ENCODE measurements around the gene ANTKMT.
A peak's percentile ranks its signal among the peaks of the same experiment; 100 is the strongest.
"Not testable (repeated sequence)": the region's sequence is repeated elsewhere in the genome, so short reads cannot be mapped to it uniquely, and the experiment has no call there.

Gene ANTKMT

DNA sequence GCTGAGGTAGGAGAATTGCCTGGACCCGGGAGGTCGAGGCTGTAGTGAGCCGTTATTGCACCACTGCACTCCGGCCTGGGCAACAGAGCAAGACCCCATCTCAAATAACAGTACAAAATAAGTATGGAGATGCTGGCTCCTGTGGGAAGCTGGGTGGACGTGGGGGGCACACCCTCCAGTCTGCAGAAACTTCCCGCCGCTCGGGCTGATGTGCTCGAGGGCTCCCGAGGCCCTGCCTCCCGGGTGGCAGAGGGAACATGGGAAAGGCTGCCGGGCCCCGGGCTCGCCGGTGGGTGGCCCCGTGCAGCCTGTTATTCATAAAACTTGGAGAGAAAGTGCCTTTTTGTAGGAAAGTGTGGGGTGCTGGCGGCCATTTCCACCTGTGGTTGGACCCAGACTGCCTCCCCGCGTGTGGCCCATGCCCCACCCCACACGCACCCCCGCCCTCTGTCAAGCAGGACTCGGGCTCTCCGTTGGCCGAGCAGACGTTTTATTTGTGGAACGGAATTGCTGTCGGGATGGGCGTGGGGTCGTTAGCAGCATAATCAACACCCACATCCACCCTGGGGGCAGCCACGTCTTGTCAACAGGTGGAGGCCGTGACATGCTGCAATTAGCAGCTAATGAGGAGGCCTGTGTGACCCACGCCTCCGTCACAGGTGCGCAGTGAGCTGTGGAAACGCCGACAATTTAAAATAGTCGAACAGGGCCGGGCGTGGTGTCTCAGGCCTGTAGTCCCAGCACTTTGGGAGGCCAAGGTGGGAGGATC, 27.2 kb downstream of the ANTKMT start:
- DNase-seq (ENCODE audit: low read depth): no peak
- Histone ChIP-seq H3K36me3 (ENCODE audit: control insufficient read depth, insufficient read depth, low read length, severe bottlenecking) (no peaks in the 10 kb centered on the region), H3K4me1 (ENCODE audit: control insufficient read depth, insufficient read depth, low read length) (peaks cover 26% of the 10 kb centered on the region), H3K4me3 (ENCODE audit: low read length) (no peak overlapping the region), H3K9me3 (ENCODE audit: control insufficient read depth, low read length) (no peaks in the 10 kb centered on the region), H3K27me3 (replicated peaks; ENCODE audit: control insufficient read depth, insufficient read depth, low read length) (peaks cover 20% of the 10 kb centered on the region), H3K9ac (ENCODE audit: low read length) (no peak overlapping the region)

DNA sequence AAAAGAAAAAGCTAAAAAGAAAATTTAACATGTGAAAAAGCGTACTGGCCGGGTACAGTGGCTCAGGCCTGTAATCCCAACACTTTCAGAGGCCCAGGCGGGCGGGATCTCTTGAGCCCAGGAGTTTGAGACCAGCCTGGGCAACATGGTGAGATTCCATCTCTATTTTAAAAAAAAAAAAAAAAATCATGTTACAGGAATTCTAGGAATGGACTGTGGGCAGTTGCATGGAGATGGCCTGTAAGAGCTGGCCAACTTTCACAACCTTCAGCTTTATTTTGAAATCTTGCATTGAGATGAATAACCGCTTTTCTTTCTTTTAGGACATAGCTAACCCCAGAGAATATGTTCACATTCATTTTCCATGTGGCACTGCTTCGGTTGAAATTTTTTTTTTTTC, 28.1 kb downstream of the ANTKMT start:
- Histone ChIP-seq H3K9me3 (ENCODE audit: control insufficient read depth, low read length) (no peaks in the 10 kb centered on the region), H3K4me3 (ENCODE audit: low read length) (no peak overlapping the region), H3K9ac (ENCODE audit: low read length) (no peak overlapping the region), H3K4me1 (ENCODE audit: control insufficient read depth, insufficient read depth, low read length) (peaks cover 26% of the 10 kb centered on the region), H3K27me3 (replicated peaks; ENCODE audit: control insufficient read depth, insufficient read depth, low read length) (peaks cover 24% of the 10 kb centered on the region), H3K36me3 (ENCODE audit: control insufficient read depth, insufficient read depth, low read length, severe bottlenecking) (no peaks in the 10 kb centered on the region)
- peak; percentile 96 for DNase-seq (ENCODE audit: low read depth)

DNA sequence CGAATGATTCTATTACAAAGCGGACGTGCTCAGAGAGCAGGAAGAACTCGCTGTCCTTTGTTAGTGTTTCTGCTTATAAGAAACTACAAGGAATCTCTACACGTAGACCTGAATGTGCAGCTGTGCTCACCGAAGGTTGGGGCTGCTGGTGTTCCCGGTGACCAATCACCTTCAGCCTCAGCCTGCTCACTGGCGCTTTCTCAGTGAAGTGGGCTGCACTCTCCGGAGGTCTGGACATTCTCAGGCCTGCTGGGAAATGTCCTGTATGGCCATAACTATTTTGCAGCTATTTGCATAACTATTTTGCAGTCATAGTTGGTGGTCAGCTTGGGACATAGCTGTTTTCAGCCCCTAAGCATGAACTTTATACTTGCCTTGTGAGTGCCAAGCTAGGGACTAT, 29.5 kb downstream of the ANTKMT start:
- DNase-seq (ENCODE audit: low read depth): no peak
- Histone ChIP-seq H3K9ac (ENCODE audit: low read length) (no peak overlapping the region), H3K36me3 (ENCODE audit: control insufficient read depth, insufficient read depth, low read length, severe bottlenecking) (no peaks in the 10 kb centered on the region), H3K9me3 (ENCODE audit: control insufficient read depth, low read length) (no peaks in the 10 kb centered on the region), H3K27me3 (replicated peaks; ENCODE audit: control insufficient read depth, insufficient read depth, low read length) (peaks cover 27% of the 10 kb centered on the region), H3K4me1 (ENCODE audit: control insufficient read depth, insufficient read depth, low read length) (peaks cover 26% of the 10 kb centered on the region), H3K4me3 (ENCODE audit: low read length) (no peak overlapping the region)

DNA sequence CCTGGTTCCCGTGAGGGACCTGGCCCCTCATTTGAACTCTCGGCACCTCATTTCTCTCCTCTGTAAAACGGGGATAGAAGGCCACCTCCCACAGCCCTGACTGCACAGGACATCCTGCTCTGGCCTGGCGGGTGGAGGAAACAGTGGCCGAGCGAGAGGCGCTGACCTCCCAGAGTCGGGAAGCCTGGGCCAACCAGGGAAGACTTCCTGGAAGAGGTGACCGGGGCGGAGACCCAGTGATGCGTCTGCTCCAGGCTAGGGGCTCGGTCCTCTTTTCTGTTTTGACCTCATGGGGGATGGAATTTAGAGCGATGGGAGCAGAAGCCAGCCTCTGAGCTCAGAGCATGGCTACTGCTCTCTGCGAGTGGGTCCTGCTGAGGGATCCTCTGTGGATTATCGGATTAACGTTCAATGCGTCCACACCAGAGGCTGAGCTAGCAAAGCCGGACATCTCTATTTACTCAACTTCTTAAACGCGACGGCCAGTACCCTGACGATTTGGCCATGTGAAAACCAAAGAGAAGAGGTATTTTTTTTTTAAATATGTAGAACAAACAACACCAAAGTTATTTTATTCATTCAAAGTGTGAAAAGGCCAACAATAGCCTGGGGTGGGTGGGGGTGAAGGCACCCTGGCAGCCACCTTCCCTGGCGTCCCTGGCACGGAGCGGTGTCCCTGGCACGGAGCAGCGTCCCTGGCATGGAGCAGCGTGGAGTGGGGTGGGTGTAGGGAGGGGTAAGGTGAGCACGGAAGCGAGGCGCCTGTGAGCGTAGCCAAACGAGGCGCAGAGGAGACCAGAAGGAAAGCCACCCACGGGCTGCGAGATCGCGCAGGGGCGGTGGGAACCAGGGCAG, 30.4 kb downstream of the ANTKMT start:
- DNase-seq (ENCODE audit: low read depth): no peak
- Histone ChIP-seq H3K36me3 (ENCODE audit: control insufficient read depth, insufficient read depth, low read length, severe bottlenecking) (no peaks in the 10 kb centered on the region), H3K27me3 (replicated peaks; ENCODE audit: control insufficient read depth, insufficient read depth, low read length) (peaks cover 32% of the 10 kb centered on the region), H3K9ac (ENCODE audit: low read length) (no peak overlapping the region), H3K9me3 (ENCODE audit: control insufficient read depth, low read length) (peaks cover 2% of the 10 kb centered on the region), H3K4me1 (ENCODE audit: control insufficient read depth, insufficient read depth, low read length) (peaks cover 26% of the 10 kb centered on the region), H3K4me3 (ENCODE audit: low read length) (no peak overlapping the region)

DNA sequence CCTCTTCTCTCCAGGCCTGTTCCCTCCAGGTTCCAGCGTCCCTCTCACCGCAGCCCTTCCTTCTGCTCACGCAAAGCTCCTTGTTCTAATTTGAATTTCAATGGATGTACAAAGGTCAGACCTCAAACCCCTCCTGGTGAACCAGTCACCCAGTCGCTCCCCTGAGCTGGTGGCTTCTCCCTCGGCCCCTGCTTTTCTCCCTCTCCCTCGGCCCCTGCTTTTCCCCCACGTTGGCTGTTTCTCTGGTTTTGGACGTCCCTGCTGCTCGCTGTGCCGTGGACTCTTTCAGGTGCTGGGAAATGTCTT, 31.0 kb downstream of the ANTKMT start:
- Histone ChIP-seq H3K9ac (ENCODE audit: low read length) (peak overlapping the region; percentile 1), H3K27me3 (replicated peaks; ENCODE audit: control insufficient read depth, insufficient read depth, low read length) (peaks cover 32% of the 10 kb centered on the region)
- DNase-seq (ENCODE audit: low read depth): no peak

DNA sequence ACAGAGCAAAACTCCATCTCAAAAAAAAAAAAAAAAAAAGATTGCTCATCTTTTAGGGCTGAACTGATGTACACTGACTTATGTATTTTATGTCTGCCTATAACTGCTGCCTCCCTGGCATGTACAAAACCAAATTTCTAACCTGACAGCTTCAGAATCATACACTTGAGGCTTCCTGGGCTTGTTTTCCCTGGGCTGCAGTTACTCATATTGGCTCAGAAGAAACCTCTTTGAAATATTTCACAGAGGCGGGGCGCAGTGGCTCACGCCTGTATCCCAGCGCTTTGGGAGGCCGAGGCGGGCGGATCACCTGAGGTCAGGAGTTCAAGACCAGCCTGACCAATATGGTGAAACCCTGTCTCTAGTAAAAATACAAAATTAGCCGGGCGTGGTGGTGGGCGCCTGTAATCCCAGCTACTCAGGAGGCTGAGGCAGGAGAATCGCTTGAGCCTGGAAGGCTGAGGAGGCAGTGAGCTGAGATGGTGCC, 33.2 kb downstream of the ANTKMT start:
- H3K4me1 ChIP-seq (ENCODE audit: control insufficient read depth, insufficient read depth, low read length): peaks cover 21% of the 10 kb centered on the region
- H3K36me3 ChIP-seq (ENCODE audit: control insufficient read depth, insufficient read depth, low read length, severe bottlenecking); DNase-seq (ENCODE audit: low read depth); H3K9me3 ChIP-seq (ENCODE audit: control insufficient read depth, low read length); H3K4me3 ChIP-seq (ENCODE audit: low read length); H3K9ac ChIP-seq (ENCODE audit: low read length): not testable (repeated sequence)
- peaks cover 32% of the 10 kb centered on the region for H3K27me3 ChIP-seq (replicated peaks; ENCODE audit: control insufficient read depth, insufficient read depth, low read length)

More for the DNA sequence above, 31.0 kb downstream of the ANTKMT start:
- Histone ChIP-seq H3K4me1 (ENCODE audit: control insufficient read depth, insufficient read depth, low read length) (peaks cover 26% of the 10 kb centered on the region), H3K4me3 (ENCODE audit: low read length) (no peak overlapping the region), H3K36me3 (ENCODE audit: control insufficient read depth, insufficient read depth, low read length, severe bottlenecking) (no peaks in the 10 kb centered on the region), H3K9me3 (ENCODE audit: control insufficient read depth, low read length) (peaks cover 6% of the 10 kb centered on the region)

DNA sequence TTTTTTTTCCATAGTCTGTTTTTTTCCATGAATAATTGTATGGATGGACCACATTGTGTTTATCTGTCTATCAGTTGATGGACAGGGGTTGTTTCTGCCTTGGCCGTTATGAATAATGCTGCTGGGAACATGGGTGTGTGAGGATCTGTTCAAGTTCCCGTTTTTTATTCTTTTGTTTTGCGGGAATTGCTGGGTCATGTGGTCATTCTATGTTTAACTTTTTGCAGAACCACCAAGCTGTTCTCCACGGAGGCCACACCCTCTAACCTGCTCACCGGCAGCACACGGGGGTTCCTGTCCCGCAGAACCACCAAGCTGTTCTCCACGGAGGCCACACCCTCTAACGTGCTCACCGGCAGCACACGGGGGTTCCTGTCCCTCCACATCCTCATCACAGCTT, 33.7 kb downstream of the ANTKMT start:
- Histone ChIP-seq H3K4me3 (ENCODE audit: low read length) (no peak overlapping the region), H3K27me3 (replicated peaks; ENCODE audit: control insufficient read depth, insufficient read depth, low read length) (peaks cover 34% of the 10 kb centered on the region), H3K36me3 (ENCODE audit: control insufficient read depth, insufficient read depth, low read length, severe bottlenecking) (no peaks in the 10 kb centered on the region), H3K9me3 (ENCODE audit: control insufficient read depth, low read length) (peaks cover 6% of the 10 kb centered on the region), H3K4me1 (ENCODE audit: control insufficient read depth, insufficient read depth, low read length) (peaks cover 19% of the 10 kb centered on the region), H3K9ac (ENCODE audit: low read length) (no peak overlapping the region)
- DNase-seq (ENCODE audit: low read depth): no peak

DNA sequence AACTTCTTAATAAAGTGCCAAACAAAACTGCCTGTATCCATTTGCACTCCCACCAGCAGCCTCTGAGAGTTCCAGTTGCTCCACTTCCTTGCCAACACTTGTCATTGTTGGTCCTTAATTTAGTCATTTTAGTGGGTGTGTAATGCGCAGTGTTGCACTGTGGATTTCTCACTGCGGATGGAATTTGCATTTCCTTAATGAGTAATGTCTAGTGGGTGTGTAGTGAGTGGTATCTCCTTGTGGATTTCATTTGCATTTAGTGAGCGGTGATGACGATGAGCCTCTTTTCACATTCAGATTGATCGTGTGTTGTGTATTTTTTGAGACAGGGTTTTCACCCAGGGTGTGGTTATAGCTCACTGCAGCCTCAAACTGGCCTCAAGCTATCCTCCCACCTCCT, 35.5 kb downstream of the ANTKMT start:
- Histone ChIP-seq H3K4me3 (ENCODE audit: low read length) (no peak overlapping the region), H3K27me3 (replicated peaks; ENCODE audit: control insufficient read depth, insufficient read depth, low read length) (peaks cover 33% of the 10 kb centered on the region), H3K36me3 (ENCODE audit: control insufficient read depth, insufficient read depth, low read length, severe bottlenecking) (no peaks in the 10 kb centered on the region), H3K4me1 (ENCODE audit: control insufficient read depth, insufficient read depth, low read length) (peaks cover 7% of the 10 kb centered on the region), H3K9ac (ENCODE audit: low read length) (no peak overlapping the region), H3K9me3 (ENCODE audit: control insufficient read depth, low read length) (peaks cover 6% of the 10 kb centered on the region)
- no peak for DNase-seq (ENCODE audit: low read depth)

DNA sequence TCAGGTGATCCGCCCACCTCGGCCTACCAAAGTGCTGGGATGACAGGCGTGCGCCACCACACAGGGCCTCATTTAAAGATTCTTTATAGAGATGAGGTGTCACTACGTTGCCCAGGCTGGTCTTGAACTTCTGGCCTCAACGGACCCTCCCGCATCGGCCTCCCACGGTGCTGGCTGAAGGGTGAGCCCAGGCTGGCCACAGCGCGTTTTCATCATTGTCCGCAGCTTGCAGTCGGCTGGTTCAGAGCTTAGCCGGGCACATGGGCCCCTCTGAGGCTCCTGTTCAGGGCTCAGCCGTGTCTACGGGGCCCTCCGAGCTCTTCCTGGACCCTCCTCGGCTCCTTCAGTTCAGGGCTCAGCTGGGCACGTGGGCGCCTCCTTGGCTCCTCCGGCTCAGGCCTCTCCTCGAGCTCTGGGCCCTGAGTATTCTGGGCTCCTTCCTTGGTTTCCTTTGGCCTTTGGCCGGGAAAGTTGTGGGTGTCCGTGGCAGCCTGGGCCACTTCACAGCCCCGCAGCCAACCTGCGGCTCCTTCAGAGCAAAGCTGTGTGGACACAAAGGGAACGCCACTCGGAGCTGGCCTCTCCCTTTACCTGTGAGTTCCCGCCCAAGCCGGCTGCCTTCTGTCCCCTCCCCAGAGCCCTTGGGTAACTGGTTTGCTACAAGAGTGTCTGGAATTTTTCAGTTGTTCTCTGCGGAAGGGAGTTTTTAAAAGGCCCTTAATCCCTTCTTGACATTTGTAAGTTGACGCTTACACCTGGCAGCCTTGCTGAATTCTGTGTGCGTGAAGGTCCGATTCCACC, 38.4 kb downstream of the ANTKMT start:
- H3K4me1 ChIP-seq (ENCODE audit: control insufficient read depth, insufficient read depth, low read length): no peaks in the 10 kb centered on the region
- DNase-seq (ENCODE audit: low read depth): no peak
- H3K36me3 ChIP-seq (ENCODE audit: control insufficient read depth, insufficient read depth, low read length, severe bottlenecking): no peaks in the 10 kb centered on the region
- peaks cover 6% of the 10 kb centered on the region for H3K9me3 ChIP-seq (ENCODE audit: control insufficient read depth, low read length)
- no peak overlapping the region for H3K9ac ChIP-seq (ENCODE audit: low read length)
- no peak overlapping the region for H3K4me3 ChIP-seq (ENCODE audit: low read length)
- peaks cover 33% of the 10 kb centered on the region for H3K27me3 ChIP-seq (replicated peaks; ENCODE audit: control insufficient read depth, insufficient read depth, low read length)

DNA sequence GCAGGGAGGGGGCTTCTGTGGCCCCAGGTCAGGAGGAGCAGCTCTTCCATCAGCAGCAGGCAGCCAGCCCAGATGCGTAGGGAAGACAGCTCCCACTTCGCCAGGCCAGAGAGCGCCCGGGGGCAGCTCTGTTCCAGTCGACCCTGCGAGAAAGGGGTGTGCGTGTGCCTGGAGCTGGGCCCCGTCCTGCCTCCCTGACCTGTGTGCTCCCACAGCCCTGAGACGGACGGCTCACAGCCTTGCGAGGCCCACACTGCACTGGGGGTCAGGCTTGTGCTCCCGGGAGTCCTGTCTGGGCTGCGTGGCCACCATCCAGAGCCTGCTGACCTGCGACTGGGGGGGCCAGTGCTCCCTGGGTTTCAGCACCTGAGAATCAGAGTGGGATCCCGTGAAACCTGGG, 39.1 kb downstream of the ANTKMT start:
- Histone ChIP-seq H3K4me1 (ENCODE audit: control insufficient read depth, insufficient read depth, low read length) (no peaks in the 10 kb centered on the region), H3K27me3 (replicated peaks; ENCODE audit: control insufficient read depth, insufficient read depth, low read length) (peaks cover 28% of the 10 kb centered on the region), H3K4me3 (ENCODE audit: low read length) (no peak overlapping the region), H3K9me3 (ENCODE audit: control insufficient read depth, low read length) (peaks cover 6% of the 10 kb centered on the region), H3K36me3 (ENCODE audit: control insufficient read depth, insufficient read depth, low read length, severe bottlenecking) (no peaks in the 10 kb centered on the region), H3K9ac (ENCODE audit: low read length) (no peak overlapping the region)
- DNase-seq (ENCODE audit: low read depth): no peak
